Activated CD4-positive, alpha-beta T cell treated with anti-CD3 and anti-CD28 coated beads, Interleukin-2, amount 50 U/mL, for 16 hours (primary cell): ENCODE results near the gene KRTAP12-2.
A peak's percentile ranks its signal among the peaks of the same experiment; 100 is the strongest.

ENCODE experiments used
- DNase-seq: peaks from one replicate; pipeline ENCODE4 v3.0.0-alpha.2; 2020

The KRTAP12-2 gene

DNA sequence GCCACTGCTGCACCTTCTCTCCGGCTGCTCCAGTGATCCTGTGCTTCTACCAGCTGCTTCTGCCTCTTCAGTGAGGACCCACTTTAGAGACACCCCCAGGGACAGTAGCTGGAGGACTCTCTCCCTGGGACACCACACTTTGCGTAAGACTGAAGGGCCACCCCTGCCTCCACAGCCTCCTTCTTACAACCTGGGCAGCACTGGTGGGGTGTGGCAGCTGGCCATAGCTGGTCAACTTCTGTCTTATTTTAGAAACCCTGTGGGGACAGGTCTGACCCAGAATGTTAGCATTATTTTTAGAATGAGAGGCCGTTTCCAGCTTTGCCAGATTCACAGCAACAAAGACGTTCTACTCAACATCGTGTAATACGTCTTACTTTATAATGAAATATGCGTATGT lies 41.0 kb downstream of the KRTAP12-2 start:
- DNase-seq = no peak

GRCh38 chr21:44623575-44623974 lies 43.2 kb downstream of the KRTAP12-2 start:
- DNase-seq = no peak

DNA sequence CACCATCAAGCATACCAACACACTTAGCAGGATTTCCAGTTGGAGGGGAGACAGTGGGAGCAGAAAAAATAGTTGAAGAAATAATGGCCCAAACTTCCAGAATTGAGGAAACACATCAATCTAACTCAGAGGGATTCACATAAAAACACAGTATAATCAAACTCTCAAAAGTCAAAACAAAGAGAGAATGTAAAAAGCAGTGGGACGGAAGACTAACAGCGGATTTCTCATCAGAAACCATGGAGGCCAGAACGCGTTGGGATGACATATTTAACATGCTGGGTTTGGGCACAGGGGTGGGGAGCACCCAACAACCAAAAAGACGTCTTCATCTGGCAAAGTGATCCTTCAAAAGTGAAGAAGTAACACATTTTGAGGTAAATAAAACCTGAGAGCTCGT lies 46.8 kb downstream of the KRTAP12-2 start:
- DNase-seq = no peak

DNA sequence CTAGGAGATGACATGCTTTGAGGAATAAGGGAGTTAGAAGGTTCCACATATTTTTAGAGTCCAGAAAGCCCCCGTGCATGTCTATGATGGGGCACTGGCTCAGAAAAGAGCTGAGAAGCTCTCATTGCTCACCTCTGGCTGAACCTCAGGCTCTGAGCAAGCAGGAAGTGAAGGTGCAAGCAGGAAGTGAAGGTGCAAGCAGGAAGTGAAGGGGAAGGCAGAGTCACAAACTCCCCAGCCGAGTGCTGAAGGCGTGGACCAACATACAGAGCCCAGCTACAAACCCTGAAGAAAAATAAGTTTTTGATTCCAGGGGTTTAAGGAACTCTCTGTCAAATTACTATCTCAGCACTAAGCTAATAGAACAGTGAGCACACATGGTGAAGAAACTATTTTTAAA lies 47.8 kb downstream of the KRTAP12-2 start:
- peak; percentile 46 for DNase-seq

DNA sequence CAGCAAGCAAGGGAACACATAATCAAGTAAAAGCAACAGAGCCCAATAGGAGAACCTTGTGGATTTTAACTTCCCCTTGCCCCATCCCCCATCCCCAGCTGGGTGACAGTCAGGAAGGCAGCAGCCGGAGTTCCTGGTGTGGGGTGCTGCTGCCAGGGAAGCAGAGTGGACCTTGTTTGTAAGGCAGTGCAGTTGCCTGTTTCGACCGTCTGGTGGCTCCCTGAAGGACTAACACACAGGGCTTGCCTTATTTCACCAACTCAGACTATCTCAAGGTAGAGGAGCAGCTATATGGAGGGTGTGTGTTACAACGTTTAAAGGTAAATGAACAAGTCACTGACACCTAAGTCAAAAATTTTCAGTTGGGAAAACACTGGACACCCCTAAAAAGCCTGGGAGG lies 48.2 kb downstream of the KRTAP12-2 start:
- no peak for DNase-seq

- no peak for DNase-seq
Observed at GRCh38 chr21:44617071-44617501, 49.6 kb downstream of the KRTAP12-2 start.

DNA sequence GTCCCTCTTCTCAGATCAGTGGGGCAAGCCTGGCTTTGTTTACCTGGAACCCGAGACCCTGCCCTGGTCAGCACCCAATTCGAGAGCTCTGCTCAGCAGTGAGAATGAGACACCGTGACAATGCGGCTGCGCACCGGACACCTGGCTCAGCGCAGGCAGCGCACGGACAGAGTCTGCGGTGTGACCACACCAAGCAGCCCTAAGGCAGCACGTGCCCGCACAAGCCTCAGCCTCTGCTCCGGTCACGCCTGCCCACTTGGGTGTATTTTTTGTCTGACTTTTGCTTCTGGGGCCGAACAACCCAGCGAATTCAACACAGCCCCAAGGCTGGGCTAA lies 50.2 kb downstream of the KRTAP12-2 start:
- DNase-seq = no peak
